GM12878 (cell line): ENCODE measurements around the gene UVRAG. TPM values are rescaled to one million over a fixed set of nuclear protein-coding genes. Genes with fewer than 3 reads are reported as not detected.

Experiments used
- ATAC-seq: fragments of 200-7000 bp; cut with Tn5 transposase; 3 replicates; pipeline ENCODE4 v1.9.1; 2020; ENCODE audit warnings: mild to moderate bottlenecking, moderate library complexity
- BruUV-seq: library from RNA; stranded (reverse); fragments of 400-500 nt; replicated peaks from 2 replicates; lab custom pipeline; 2021; lab: Mats Ljungman, UMichigan
- CTCF ChIA-PET: fragments of 300-600 bp; sonication (Branson Sonifier 250); formaldehyde crosslinking; extraction: SDS; loops from one replicate; lab custom pipeline; 2021; ENCODE audit warnings: inconsistent platforms; lab: Yijun Ruan, JAX
- POLR2A ChIA-PET: fragments of 350-600 bp; formaldehyde crosslinking; extraction: SDS; loops from one replicate; lab custom pipeline; 2021; ENCODE audit warnings: inconsistent platforms; lab: Charles Lee
- RAD21 ChIA-PET: fragments of 300-600 bp; sonication (Branson Sonifier 250); formaldehyde crosslinking; loops from one replicate; lab custom pipeline; 2023; ENCODE audit warnings: antibody characterized with exemption; ENCODE audit not compliant: unreplicated experiment; lab: Charles Lee
- SMC1A ChIA-PET: fragments of 300-600 bp; sonication (Branson Sonifier 250); formaldehyde crosslinking; loops from one replicate; lab custom pipeline; 2023; ENCODE audit not compliant: unreplicated experiment, uncharacterized antibody; lab: Charles Lee
- DNase-seq: peaks from one replicate; pipeline ENCODE4 v3.0.0-alpha.2; 2011; ENCODE audit warnings: low read depth, low spot score
- FAIRE-seq: peaks from 3 replicates; lab custom pipeline; 2011; peaks lifted over from hg19 to GRCh38; lab: Jason Lieb, UNC
- H2AFZ ChIP-seq: 2 replicates; pipeline ENCODE4 v1.6.0; 2011; ENCODE audit warnings: low read depth, low read length, control low read depth; ENCODE audit not compliant: control insufficient read depth
- H3K27ac ChIP-seq: 2 replicates; pipeline ENCODE4 v1.5.1; 2011; ENCODE audit warnings: control low read depth; ENCODE audit not compliant: control insufficient read depth, insufficient read depth
- H3K27me3 ChIP-seq, 2 experiments: replicated peaks in 1 of 2; 2 replicates each; pipeline versions ENCODE4 v1.6.0 to v1.6.1; 2011; ENCODE audit warnings: low read length in 1 of 2; ENCODE audit not compliant: control insufficient read depth in 2 of 2, insufficient read depth in 2 of 2
- H3K36me3 ChIP-seq, 2 experiments: 2 replicates each; pipeline ENCODE4 v1.5.1; 2011; ENCODE audit warnings: low read length in 1 of 2; ENCODE audit not compliant: control insufficient read depth in 2 of 2, insufficient read depth in 2 of 2
- H3K4me1 ChIP-seq: 2 replicates; pipeline ENCODE4 v1.6.1; 2011; ENCODE audit warnings: mild to moderate bottlenecking, low read length, moderate library complexity, mixed read lengths; ENCODE audit not compliant: control insufficient read depth, insufficient read depth
- H3K4me2 ChIP-seq: 2 replicates; pipeline ENCODE4 v1.6.0; 2011; ENCODE audit warnings: control low read depth; ENCODE audit not compliant: control insufficient read depth, insufficient read depth
- H3K4me3 ChIP-seq: fragments of 200-600 bp; sonication (generic); 2 replicates; pipeline ENCODE4 v1.5.1; 2016
- H3K79me2 ChIP-seq: 2 replicates; pipeline ENCODE4 v1.6.0; 2011; ENCODE audit warnings: low read length; ENCODE audit not compliant: control insufficient read depth, insufficient read depth
- H3K9ac ChIP-seq: 2 replicates; pipeline ENCODE4 v1.8.0; 2011; ENCODE audit warnings: low read length, control low read depth, mixed read lengths; ENCODE audit not compliant: control insufficient read depth, insufficient read depth
- H3K9me3 ChIP-seq: replicated peaks from 3 replicates; pipeline ENCODE4 v1.5.1; 2011; ENCODE audit warnings: mild to moderate bottlenecking, low read length; ENCODE audit not compliant: control insufficient read depth, insufficient read depth
- H4K20me1 ChIP-seq: 2 replicates; pipeline ENCODE4 v1.6.0; 2011; ENCODE audit not compliant: control insufficient read depth, insufficient read depth
- BACH1 ChIP-seq: fragments of 450-650 bp; IDR thresholded peaks from 2 replicates; pipeline ENCODE4 v1.6.1; 2017; ENCODE audit warnings: mild to moderate bottlenecking, borderline replicate concordance
- EP300 ChIP-seq, 2 experiments: fragments of 150-350 bp in 1 of 2; IDR thresholded peaks; 2 replicates each; pipeline ENCODE4 v1.6.1; 2011 to 2012; ENCODE audit warnings: low read depth in 2 of 2, low read length in 2 of 2, borderline replicate concordance in 1 of 2, improper control_type of control experiment in 1 of 2, inconsistent platforms in 1 of 2; ENCODE audit not compliant: control insufficient read depth in 1 of 2
- EZH2 ChIP-seq: IDR thresholded peaks from 2 replicates; pipeline ENCODE4 v1.6.1; 2012; ENCODE audit warnings: low read depth, mild to moderate bottlenecking, control low read depth, inconsistent platforms, low read length, borderline replicate concordance; ENCODE audit not compliant: control insufficient read depth
- HCFC1 ChIP-seq: fragments of 150-350 bp; IDR thresholded peaks from 2 replicates; pipeline ENCODE4 v1.6.1; 2014; ENCODE audit warnings: low read length
- HDAC6 ChIP-seq: fragments of 200-600 bp; sonication (generic); IDR thresholded peaks from one replicate; pipeline ENCODE4 v1.8.0; 2017; ENCODE audit warnings: antibody characterized with exemption; ENCODE audit not compliant: unreplicated experiment
- KAT2A ChIP-seq: conservative IDR thresholded peaks from 2 replicates; pipeline ENCODE4 v1.6.1; 2011; ENCODE audit warnings: low read depth, low read length; ENCODE audit not compliant: control insufficient read depth
- SMAD5 ChIP-seq: IDR thresholded peaks from 2 replicates; pipeline ENCODE4 v1.6.1; 2016; ENCODE audit warnings: antibody characterized with exemption, low read depth
- STAT1 ChIP-seq: fragments of 450-650 bp; conservative IDR thresholded peaks from 2 replicates; pipeline ENCODE4 v1.6.1; 2014; ENCODE audit warnings: antibody characterized with exemption, mild to moderate bottlenecking
- TCF7 ChIP-seq: IDR thresholded peaks from 2 replicates; pipeline ENCODE4 v1.6.1; 2014; ENCODE audit warnings: antibody characterized with exemption, borderline replicate concordance
- ZBTB40 ChIP-seq: fragments of 450-650 bp; IDR thresholded peaks from 2 replicates; pipeline ENCODE4 v1.6.1; 2016; ENCODE audit warnings: mild to moderate bottlenecking, moderate library complexity, borderline replicate concordance
- ZNF24 ChIP-seq: fragments of 450-650 bp; IDR thresholded peaks from 2 replicates; pipeline ENCODE4 v1.6.1; 2017; ENCODE audit warnings: antibody characterized with exemption, mild to moderate bottlenecking
- ZNF687 ChIP-seq: fragments of 450-650 bp; IDR thresholded peaks from 2 replicates; pipeline ENCODE4 v1.6.1; 2017; ENCODE audit warnings: mild to moderate bottlenecking, moderate library complexity
- ZSCAN29 ChIP-seq: fragments of 450-650 bp; IDR thresholded peaks from 2 replicates; pipeline ENCODE4 v1.6.1; 2017; ENCODE audit warnings: mild to moderate bottlenecking, moderate library complexity
- WGBS: methylation state at CpG from one replicate; pipeline ENCODE4 v1.1.6; 2016; ENCODE audit warnings: low lambda C conversion rate; ENCODE audit not compliant: insufficient replicate concordance, insufficient coverage; ENCODE audit errors: missing lambda C conversion rate; 5-methylcytosine and 5-hydroxymethylcytosine counted together
- in situ Hi-C: fragments of 300-500 bp; cut with MboI; formaldehyde crosslinking; loops from 9 replicates; pipeline ENCODE4 v1.14.3; 2018; ENCODE audit warnings: mixed read lengths
- intact Hi-C: fragments of 100-400 bp; cut with micrococcal nuclease; formaldehyde crosslinking; loops from one replicate; pipeline ENCODE4 v1.14.2; 2022; ENCODE audit not compliant: unreplicated experiment
- polyA plus RNA-seq, 11 experiments: library from polyadenylated mRNA; depleted of rRNA in 4 of 11; unstranded in 6 of 11; stranded (reverse) in 5 of 11; fragments of >200 nt; fragmentation: Nextera tagmentation in 4 of 11; fragmentation: Illumina TruSeq in 1 of 11; extraction: Ambion mirVana in 4 of 11; extraction: Trizol in 1 of 11; gene quantifications; 1 replicate in 1 of 11; 2 replicates in 10 of 11; pipeline versions ENCODE4 v1.2.1 to v1.2.3, GENCODE V29; 2011 to 2016; ENCODE audit warnings: inconsistent platforms in 2 of 11, missing spikeins in 2 of 11, low read depth in 1 of 11
- total RNA-seq, 4 experiments: library from RNA; depleted of rRNA in 3 of 4; stranded (reverse); fragments of >200 nt in 3 of 4; fragmentation: Illumina TruSeq in 1 of 4; extraction: Trizol in 1 of 4; gene quantifications; 2 replicates each; pipeline versions ENCODE4 v1.2.1 to v1.2.3, GENCODE V29; 2013 to 2021

Gene UVRAG
- total and polyA plus RNA-seq, 10 of the 15 experiments (the other 5 are each of a cell fraction or from before 2014, with no cell fraction given): 7.0 to 43.4 (median 37.0) TPM

- 94% methylated on average over 1 of the region's 1 CpG for WGBS
- ChIA-PET SMC1A (interaction anchor here (1.6 to 2.7 kb wide), 3 partner anchors 13 to 51 kb away, joined by 5 to 7 read pairs (median 6); no protein-coding TSS in a partner anchor), RAD21 (interaction anchor here (1.0 kb wide), 1 partner anchor 41 kb away, joined by 3 read pairs; no protein-coding TSS in a partner anchor), CTCF (interaction anchor here (1.6 to 4.4 kb wide), 2 partner anchors 11 to 14 kb away, joined by 4 to 26 read pairs; no protein-coding TSS in a partner anchor), POLR2A (no interaction called here)
- Histone ChIP-seq H2AFZ (no peak overlapping the region), H3K36me3 (peaks cover 4 to 12% of the 10 kb centered on the region in 2 experiments), H3K4me3 (no peak overlapping the region), H3K27me3 (no peaks in the 10 kb centered on the region), H3K79me2 (peaks cover 70% of the 10 kb centered on the region), H4K20me1 (no peaks in the 10 kb centered on the region), H3K9ac (no peak overlapping the region), H3K27ac (no peak overlapping the region), H3K4me2 (no peak overlapping the region), H3K4me1 (peaks cover 13% of the 10 kb centered on the region), H3K9me3 (no peaks in the 10 kb centered on the region; the same call in 2 of the 3 replicates)
- intact Hi-C loops: no loop called here
- BruUV-seq: no TSS peak
- in situ Hi-C loops: no loop called here
- DNase-seq (no peak), ATAC-seq (no peak), FAIRE-seq (no peak)
- TF ChIP-seq STAT1: no peak
- TF ChIP-seq ZBTB40: no peak
- TF ChIP-seq HDAC6: no peak
- TF ChIP-seq TCF7: no peak
- TF ChIP-seq ZSCAN29: no peak
- no peak for TF ChIP-seq BACH1
- no peak for TF ChIP-seq EP300 (IDR thresholded peaks at IDR 0.05; ENCODE audit: borderline replicate concordance in 1 of 2, control insufficient read depth in 1 of 2, low read depth in 2 of 2, low read length in 2 of 2)
- no peak for TF ChIP-seq KAT2A
- no peak for TF ChIP-seq EZH2
- TF ChIP-seq HCFC1: no peak
- TF ChIP-seq ZNF24: no peak
- no peak for TF ChIP-seq SMAD5
- TF ChIP-seq ZNF687: no peak
These were observed 39.0 kb downstream of the UVRAG start for GRCh38 chr11:75853971-75854370.
